Neuronal stem cell (in vitro differentiated cells): Measurements from ENCODE around the gene DIP2C.

Source experiments
- DNase-seq: peaks from one replicate; pipeline ENCODE4 v3.0.0-alpha.2; 2013; ENCODE audit warnings: low spot score
- H2AFZ ChIP-seq: one replicate; pipeline ENCODE4 v1.6.1; 2013; ENCODE audit warnings: mild to moderate bottlenecking, low read length, inconsistent platforms
- H2AK5ac ChIP-seq: 2 replicates; pipeline ENCODE4 v1.6.1; 2013; ENCODE audit warnings: low read depth, mild to moderate bottlenecking, inconsistent platforms, low read length, moderate library complexity, mixed read lengths
- H2BK120ac ChIP-seq: 2 replicates; pipeline ENCODE4 v1.6.1; 2013; ENCODE audit warnings: low read depth, mild to moderate bottlenecking, inconsistent platforms, low read length, moderate library complexity, mixed read lengths
- H2BK12ac ChIP-seq: one replicate; pipeline ENCODE4 v1.6.1; 2013; ENCODE audit warnings: low read length, inconsistent platforms
- H2BK15ac ChIP-seq: 2 replicates; pipeline ENCODE4 v1.6.1; 2013; ENCODE audit warnings: mild to moderate bottlenecking, low read length, inconsistent platforms, mixed read lengths
- H2BK5ac ChIP-seq: one replicate; pipeline ENCODE4 v1.6.1; 2013; ENCODE audit warnings: inconsistent platforms, mild to moderate bottlenecking, low read length, moderate library complexity
- H3K14ac ChIP-seq: one replicate; pipeline ENCODE4 v1.6.1; 2013; ENCODE audit warnings: low read length, inconsistent platforms
- H3K18ac ChIP-seq: 2 replicates; pipeline ENCODE4 v1.6.1; 2013; ENCODE audit warnings: low read length, inconsistent platforms
- H3K23ac ChIP-seq: 2 replicates; pipeline ENCODE4 v1.6.1; 2013; ENCODE audit warnings: low read depth, mild to moderate bottlenecking, mixed read lengths, low read length, inconsistent platforms; ENCODE audit not compliant: poor library complexity
- H3K27ac ChIP-seq: replicated peaks from 3 replicates; pipeline ENCODE4 v1.5.1; 2013; ENCODE audit warnings: low read length, inconsistent platforms
- H3K27me3 ChIP-seq, 3 experiments: 2 replicates each; pipeline ENCODE4 v1.6.1; 2013; ENCODE audit warnings: low read length in 3 of 3, mild to moderate bottlenecking in 2 of 3, inconsistent platforms in 1 of 3, low read depth in 1 of 3, mixed read lengths in 1 of 3, moderate library complexity in 1 of 3; ENCODE audit not compliant: control insufficient read depth in 3 of 3, insufficient read depth in 3 of 3
- H3K36me3 ChIP-seq, 2 donors: replicated peaks in 1 of 2; 2 replicates each; pipeline ENCODE4 v1.6.1; 2013; ENCODE audit warnings: low read length in 2 of 2; ENCODE audit not compliant: control insufficient read depth in 2 of 2, insufficient read depth in 2 of 2
- H3K4ac ChIP-seq: 2 replicates; pipeline ENCODE4 v1.6.1; 2013; ENCODE audit warnings: inconsistent platforms, mild to moderate bottlenecking, low read length, moderate library complexity
- H3K4me1 ChIP-seq, 2 donors: 1 replicate in 1 of 2; 2 replicates in 1 of 2; pipeline ENCODE4 v1.6.1; 2013; ENCODE audit warnings: low read length in 2 of 2, low read depth in 1 of 2; ENCODE audit not compliant: control insufficient read depth in 2 of 2, insufficient read depth in 1 of 2
- H3K4me2 ChIP-seq: one replicate; pipeline ENCODE4 v1.6.1; 2013; ENCODE audit warnings: mild to moderate bottlenecking, low read length, inconsistent platforms; ENCODE audit not compliant: insufficient read depth, poor library complexity, severe bottlenecking
- H3K4me3 ChIP-seq, 2 donors: 2 replicates each; pipeline ENCODE4 v1.5.1; 2013; ENCODE audit warnings: low read length in 2 of 2, mild to moderate bottlenecking in 2 of 2, inconsistent platforms in 1 of 2, moderate library complexity in 1 of 2
- H3K79me1 ChIP-seq: one replicate; pipeline ENCODE4 v1.6.1; 2013; ENCODE audit warnings: low read depth, mild to moderate bottlenecking, inconsistent platforms, low read length, moderate library complexity
- H3K9ac ChIP-seq: one replicate; pipeline ENCODE4 v1.6.1; 2013; ENCODE audit warnings: mild to moderate bottlenecking, low read depth, low read length, inconsistent platforms; ENCODE audit not compliant: poor library complexity
- H3K9me3 ChIP-seq, 2 donors: replicated peaks in 1 of 2; 2 replicates each; pipeline versions ENCODE3 to v1.6.1; 2013; ENCODE audit warnings: low read length in 2 of 2, mild to moderate bottlenecking in 2 of 2, inconsistent platforms in 1 of 2, low read depth in 1 of 2, mixed read lengths in 1 of 2, moderate library complexity in 1 of 2; ENCODE audit not compliant: control insufficient read depth in 2 of 2, insufficient read depth in 1 of 2
- H4K8ac ChIP-seq: one replicate; pipeline ENCODE4 v1.6.1; 2013; ENCODE audit warnings: low read depth, mild to moderate bottlenecking, inconsistent platforms, low read length, moderate library complexity
- H4K91ac ChIP-seq: one replicate; pipeline ENCODE4 v1.6.1; 2013; ENCODE audit warnings: low read length, low read depth, mild to moderate bottlenecking, inconsistent platforms; ENCODE audit not compliant: poor library complexity
- WGBS, 2 donors: extraction: QIAGEN DNeasy Blood & Tissue Kit; methylation state at CpG; one replicate each; pipeline ENCODE4 v1.1.7; 2013; ENCODE audit warnings: missing lambda C conversion rate in 2 of 2, mixed read lengths in 1 of 2; ENCODE audit not compliant: insufficient read length in 2 of 2, insufficient replicate concordance in 1 of 2; ENCODE audit errors: extremely low coverage in 2 of 2; 5-methylcytosine and 5-hydroxymethylcytosine counted together

DIP2C gene

DNA sequence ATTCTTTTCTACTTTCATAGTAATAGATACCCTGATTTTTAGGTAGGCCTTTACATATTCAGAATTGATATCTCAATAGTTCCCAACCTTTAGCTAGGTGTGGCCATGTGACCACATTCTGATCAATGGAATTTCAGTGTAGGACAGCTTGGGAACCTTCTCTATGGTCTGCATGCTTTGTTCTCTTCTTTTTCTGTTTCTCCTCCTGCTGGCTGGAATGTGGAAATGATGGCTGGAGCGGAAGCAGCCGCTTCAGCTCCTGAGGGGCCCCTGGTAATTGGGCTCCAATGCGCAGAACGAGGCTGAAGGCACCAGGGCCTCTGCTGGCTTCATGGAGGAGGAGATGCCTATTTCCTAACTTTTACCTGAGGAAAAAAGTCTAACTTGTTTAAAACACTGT lies 401.7 kb downstream of the DIP2C start:
- Histone ChIP-seq H3K9me3 (no peaks in the 10 kb centered on the region), H3K79me1 (no peaks in the 10 kb centered on the region), H3K4ac (no peak overlapping the region), H2BK15ac (no peak overlapping the region), H3K36me3 (peaks cover 22 to 91% of the 10 kb centered on the region in 2 donors), H3K18ac (no peak overlapping the region), H2AFZ (no peak overlapping the region), H2BK5ac (no peak overlapping the region), H3K27ac (no peak overlapping the region), H2BK120ac (no peak overlapping the region), H3K27me3 (no peaks in the 10 kb centered on the region), H2BK12ac (no peak overlapping the region), H3K23ac (no peak overlapping the region), H2AK5ac (no peak overlapping the region), H3K4me2 (no peak overlapping the region), H4K8ac (no peak overlapping the region), H3K9ac (no peak overlapping the region), H3K4me1 (no peaks in the 10 kb centered on the region), H4K91ac (no peak overlapping the region), H3K4me3 (no peak overlapping the region), H3K14ac (no peak overlapping the region)
- WGBS, 2 donors = no CpG with 5 or more reads among the region's 4 CpGs
- DNase-seq = no peak

DNA sequence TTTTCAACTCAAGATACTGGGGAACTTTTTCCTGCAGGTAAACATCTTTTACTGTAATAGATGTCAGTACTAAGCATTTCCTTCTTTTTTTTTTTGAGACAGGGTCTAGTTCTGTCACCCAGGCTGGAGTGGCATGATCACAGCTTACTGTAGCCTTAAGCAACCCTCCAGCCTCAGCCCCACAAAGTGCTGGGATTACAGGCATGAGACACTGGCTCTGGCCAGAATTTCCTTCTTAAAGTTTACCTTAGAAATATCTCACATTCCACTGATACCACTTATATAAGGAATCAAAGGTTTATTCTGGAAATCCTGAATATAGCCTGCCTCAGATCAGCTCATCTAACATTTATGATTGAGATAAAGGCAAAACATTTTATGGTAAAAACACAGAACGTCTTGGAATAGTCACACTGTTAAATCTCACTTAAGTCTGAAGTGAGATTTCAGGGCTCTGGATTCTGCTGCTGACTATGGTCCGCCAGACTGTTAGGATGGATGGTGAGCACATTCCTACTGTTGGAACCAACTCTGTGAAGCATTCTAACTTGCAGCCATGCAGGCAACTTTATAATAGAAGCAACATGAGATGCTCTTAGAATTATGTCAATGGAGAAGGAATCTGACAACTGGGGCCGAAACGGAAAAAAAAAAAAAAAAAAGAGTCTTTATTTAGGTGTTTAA lies 402.3 kb downstream of the DIP2C start:
- H3K27ac ChIP-seq = no peak overlapping the region
- H2BK120ac ChIP-seq = no peak overlapping the region
- no peak overlapping the region for H3K4ac ChIP-seq
- H3K4me1 ChIP-seq = no peaks in the 10 kb centered on the region
- no peaks in the 10 kb centered on the region for H3K27me3 ChIP-seq
- no peak overlapping the region for H2AK5ac ChIP-seq
- no peak overlapping the region for H3K9ac ChIP-seq
- H4K8ac ChIP-seq = no peak overlapping the region
- H3K14ac ChIP-seq = no peak overlapping the region
- no peak overlapping the region for H3K4me2 ChIP-seq
- H3K18ac ChIP-seq = no peak overlapping the region
- WGBS, 2 donors = no CpG with 5 or more reads among the region's 4 CpGs
- H2AFZ ChIP-seq = no peak overlapping the region
- no peak for DNase-seq
- no peaks in the 10 kb centered on the region for H3K9me3 ChIP-seq
- H2BK15ac ChIP-seq = no peak overlapping the region
- H3K36me3 ChIP-seq = peaks cover 27 to 93% of the 10 kb centered on the region in 2 donors
- no peak overlapping the region for H4K91ac ChIP-seq
- H2BK12ac ChIP-seq = no peak overlapping the region
- no peaks in the 10 kb centered on the region for H3K79me1 ChIP-seq
- H3K4me3 ChIP-seq = no peak overlapping the region
- no peak overlapping the region for H3K23ac ChIP-seq
- H2BK5ac ChIP-seq = no peak overlapping the region

DNA sequence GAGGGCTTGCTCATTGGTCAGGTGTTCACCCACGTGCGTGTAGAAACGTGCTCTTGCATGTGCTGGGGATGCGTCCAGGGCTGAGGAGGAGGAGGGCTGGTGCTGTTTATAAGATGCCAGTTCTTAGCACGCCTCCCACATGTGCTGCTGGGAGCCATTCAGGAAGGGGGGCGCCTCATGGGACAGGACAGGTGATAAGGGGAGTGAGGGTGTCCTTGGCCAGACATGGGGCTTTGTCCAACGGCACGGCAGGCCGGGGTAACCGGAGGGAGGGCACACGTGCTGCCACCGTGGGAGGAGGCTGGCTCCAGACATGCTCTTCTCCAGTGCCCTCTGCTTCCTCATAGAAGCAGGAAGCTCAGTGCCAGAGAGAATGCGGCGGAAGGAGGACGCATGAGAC lies 404.3 kb downstream of the DIP2C start:
- Histone ChIP-seq H2BK120ac (no peak overlapping the region), H3K36me3 (peaks cover 28 to 93% of the 10 kb centered on the region in 2 donors), H3K79me1 (no peaks in the 10 kb centered on the region), H3K23ac (peak overlapping the region; percentile 18), H2BK12ac (no peak overlapping the region), H3K27me3 (no peaks in the 10 kb centered on the region), H3K4me1 (no peaks in the 10 kb centered on the region), H2AFZ (no peak overlapping the region), H3K4ac (no peak overlapping the region), H3K14ac (peak overlapping the region; percentile 17), H3K9ac (peak overlapping the region; percentile 51), H2BK5ac (no peak overlapping the region), H4K8ac (no peak overlapping the region), H4K91ac (no peak overlapping the region), H3K4me2 (no peak overlapping the region), H3K27ac (no peak overlapping the region), H3K9me3 (no peaks in the 10 kb centered on the region), H3K4me3 (no peak overlapping the region), H2AK5ac (no peak overlapping the region), H3K18ac (peak overlapping the region; percentile 32), H2BK15ac (no peak overlapping the region)
- WGBS, 2 donors = no CpG with 5 or more reads among the region's 15 CpGs
- no peak for DNase-seq

DNA sequence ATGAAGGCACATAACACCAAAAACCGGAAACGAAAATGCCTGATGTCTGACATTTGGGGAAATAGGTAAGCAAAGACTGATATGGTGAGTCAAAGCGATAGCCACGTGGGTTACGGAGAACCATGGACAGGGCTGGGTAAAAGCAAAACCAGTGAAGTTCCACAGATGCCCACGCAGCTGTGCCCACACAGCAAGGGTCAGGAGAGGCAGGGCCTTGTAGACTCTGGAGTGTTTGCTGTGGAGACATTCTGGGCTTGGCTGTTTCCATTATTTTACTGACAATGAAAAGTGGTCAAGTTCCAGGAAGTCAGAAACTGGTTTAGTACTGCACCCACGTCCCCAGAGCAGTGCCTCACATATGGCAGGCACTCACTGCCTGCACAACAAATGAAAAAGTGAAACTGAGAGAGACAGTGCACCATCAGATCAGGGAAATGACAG lies 405.5 kb downstream of the DIP2C start:
- Histone ChIP-seq H2AFZ (no peak overlapping the region), H2AK5ac (no peak overlapping the region), H2BK12ac (no peak overlapping the region), H3K4me2 (no peak overlapping the region), H4K91ac (no peak overlapping the region), H3K9ac (no peak overlapping the region), H3K4me1 (no peaks in the 10 kb centered on the region), H2BK15ac (no peak overlapping the region), H3K27me3 (no peaks in the 10 kb centered on the region), H2BK5ac (no peak overlapping the region), H3K4me3 (no peak overlapping the region), H3K36me3 (peaks cover 31 to 95% of the 10 kb centered on the region in 2 donors), H3K18ac (no peak overlapping the region), H3K27ac (no peak overlapping the region), H3K23ac (no peak overlapping the region), H2BK120ac (no peak overlapping the region), H3K14ac (no peak overlapping the region), H4K8ac (no peak overlapping the region), H3K9me3 (no peaks in the 10 kb centered on the region), H3K4ac (no peak overlapping the region), H3K79me1 (no peaks in the 10 kb centered on the region)
- no CpG with 5 or more reads among the region's 7 CpGs for WGBS, 2 donors
- DNase-seq = no peak
